Fibroblast of pulmonary artery (primary cell): Measurements from ENCODE around the gene RCOR3.
"Not testable (repeated sequence)": the region's sequence is repeated elsewhere in the genome, so short reads cannot be mapped to it uniquely, and the experiment has no call there.

ENCODE experiments used
- DNase-seq: peaks from one replicate; pipeline ENCODE4 v3.0.0-alpha.2; 2010; ENCODE audit warnings: low read depth
- H3K4me3 ChIP-seq: replicated peaks from 2 replicates; pipeline ENCODE4 v1.5.1; 2011; ENCODE audit warnings: low read depth, mild to moderate bottlenecking, control low read depth, low read length, moderate library complexity
- TF ChIP-seq, protein P1 (sequence below): IDR thresholded peaks from 2 replicates; pipeline ENCODE4 v1.5.1; 2011; ENCODE audit warnings: mild to moderate bottlenecking, control low read depth, low read length, inconsistent platforms; ENCODE audit errors: missing control alignments

RCOR3 gene

GRCh38 chr1:211257826-211258225, 1.3 kb upstream of the RCOR3 start:
- TF ChIP-seq, protein P1, sequence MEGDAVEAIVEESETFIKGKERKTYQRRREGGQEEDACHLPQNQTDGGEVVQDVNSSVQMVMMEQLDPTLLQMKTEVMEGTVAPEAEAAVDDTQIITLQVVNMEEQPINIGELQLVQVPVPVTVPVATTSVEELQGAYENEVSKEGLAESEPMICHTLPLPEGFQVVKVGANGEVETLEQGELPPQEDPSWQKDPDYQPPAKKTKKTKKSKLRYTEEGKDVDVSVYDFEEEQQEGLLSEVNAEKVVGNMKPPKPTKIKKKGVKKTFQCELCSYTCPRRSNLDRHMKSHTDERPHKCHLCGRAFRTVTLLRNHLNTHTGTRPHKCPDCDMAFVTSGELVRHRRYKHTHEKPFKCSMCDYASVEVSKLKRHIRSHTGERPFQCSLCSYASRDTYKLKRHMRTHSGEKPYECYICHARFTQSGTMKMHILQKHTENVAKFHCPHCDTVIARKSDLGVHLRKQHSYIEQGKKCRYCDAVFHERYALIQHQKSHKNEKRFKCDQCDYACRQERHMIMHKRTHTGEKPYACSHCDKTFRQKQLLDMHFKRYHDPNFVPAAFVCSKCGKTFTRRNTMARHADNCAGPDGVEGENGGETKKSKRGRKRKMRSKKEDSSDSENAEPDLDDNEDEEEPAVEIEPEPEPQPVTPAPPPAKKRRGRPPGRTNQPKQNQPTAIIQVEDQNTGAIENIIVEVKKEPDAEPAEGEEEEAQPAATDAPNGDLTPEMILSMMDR, result no peak
- DNase-seq, result no peak
- peak overlapping the region; percentile 95 for H3K4me3 ChIP-seq

DNA sequence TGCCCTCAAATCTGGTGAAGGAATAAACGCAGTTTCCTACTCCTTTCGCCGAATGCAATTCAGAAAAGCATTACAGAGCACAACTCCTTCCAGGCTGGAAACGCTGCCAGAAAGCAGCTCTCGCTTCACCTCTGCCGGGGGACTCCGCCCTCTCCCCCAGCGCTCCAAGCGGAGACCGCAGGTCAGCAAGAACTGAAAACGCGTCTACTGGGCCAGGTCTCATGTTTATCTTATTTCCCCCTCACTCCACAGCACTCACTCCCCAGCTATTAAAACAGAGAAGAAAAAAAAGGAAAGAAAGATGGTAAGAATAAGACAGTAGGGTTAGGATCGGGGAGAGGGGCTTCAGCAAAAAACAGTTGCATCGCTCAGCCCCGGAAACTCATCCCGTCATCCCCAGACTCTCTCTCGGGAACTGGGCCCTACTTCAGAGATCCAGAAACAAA, 833 bp upstream of the RCOR3 start:
- peak; percentile 79 for DNase-seq
- TF ChIP-seq, protein P1, result peak; percentile 13
- peak overlapping the region; percentile 95 for H3K4me3 ChIP-seq

- TF ChIP-seq, protein P1, result no peak
- peak; percentile 61 for DNase-seq
These were observed 516 bp downstream of the RCOR3 start for GRCh38 chr1:211259638-211260126.

GRCh38 chr1:211260141-211261107, 1.3 kb downstream of the RCOR3 start:
- DNase-seq, result peak; percentile 73
- TF ChIP-seq, protein P1, result no peak
- peak overlapping the region; percentile 95 for H3K4me3 ChIP-seq

More at GRCh38 chr1:211259638-211260126, 516 bp downstream of the RCOR3 start:
- peak overlapping the region; percentile 95 for H3K4me3 ChIP-seq

- DNase-seq, result no peak
- TF ChIP-seq, protein P1, result no peak
- H3K4me3 ChIP-seq, result peak overlapping the region; percentile 95
These were observed 2.1 kb downstream of the RCOR3 start for GRCh38 chr1:211261229-211261628.

- DNase-seq, H3K4me3 ChIP-seq: not testable (repeated sequence)
These were observed 3.9 kb downstream of the RCOR3 start for GRCh38 chr1:211263022-211263421.

DNA sequence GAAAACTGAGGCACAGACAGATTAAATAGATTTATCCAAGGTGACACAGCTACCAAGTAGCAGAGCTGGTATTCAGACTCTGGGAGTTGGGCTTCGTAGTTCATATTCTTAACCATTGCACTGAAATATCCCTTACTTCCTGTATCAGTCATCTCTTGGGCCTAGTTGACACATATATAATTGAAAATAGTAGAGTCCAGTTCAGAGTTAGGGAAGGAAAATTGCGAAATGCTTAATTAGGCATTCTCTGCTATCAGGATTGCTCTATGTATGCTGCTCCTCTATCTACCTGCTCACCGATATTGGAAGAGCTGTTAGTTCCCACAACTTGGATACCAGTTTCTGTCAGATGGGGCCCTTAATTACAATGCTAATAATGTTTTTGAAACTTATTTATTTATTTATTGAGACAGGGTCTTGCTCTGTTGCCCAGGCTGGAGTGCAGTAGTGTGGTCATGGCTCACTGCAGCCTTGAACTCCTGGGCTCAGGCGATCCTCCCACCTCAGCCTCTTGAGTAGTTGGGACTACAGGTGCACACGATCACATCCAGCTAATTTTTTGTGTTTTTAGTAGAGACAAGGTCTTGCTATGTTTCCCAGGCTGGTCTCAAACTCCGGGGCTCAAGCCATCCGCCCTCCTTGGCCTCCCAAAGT, 8.2 kb downstream of the RCOR3 start:
- DNase-seq, result no peak
- H3K4me3 ChIP-seq, result no peak overlapping the region
- TF ChIP-seq, protein P1, result no peak
